ENCODE measurements around the gene CADM1. TPM values are rescaled to one million over a fixed set of nuclear protein-coding genes. Genes with fewer than 3 reads are reported as not detected.

The CADM1 gene
- polyA plus RNA-seq, 1 donor (not counting 4 experiments of a cell fraction or from before 2014, with no cell fraction given): 9.5 TPM

GRCh38 chr11:115498354-115498753 lies 5.9 kb downstream of the CADM1 start:
- dilution Hi-C loops (cut with MboI; ENCODE audit: extremely low pct_ligation_motif_present, low sequenced_read_pairs): no loop called here
- H3K79me2 ChIP-seq (ENCODE audit: control insufficient read depth, insufficient read depth, low read length): no peaks in the 10 kb centered on the region

GRCh38 chr11:115497303-115497702 lies 6.9 kb downstream of the CADM1 start:
- Histone ChIP-seq H3K9ac (ENCODE audit: control insufficient read depth, extremely low read depth, insufficient read depth, low read length) (no peak overlapping the region), H3K79me2 (ENCODE audit: control insufficient read depth, insufficient read depth, low read length) (no peaks in the 10 kb centered on the region), H3K27ac (ENCODE audit: control insufficient read depth, insufficient read depth, low read length) (no peak overlapping the region), H3K4me1 (ENCODE audit: control insufficient read depth, extremely low read depth, insufficient read depth, low read length) (peaks cover 6% of the 10 kb centered on the region), H3K9me1 (ENCODE audit: control insufficient read depth, extremely low read depth, insufficient read depth, low read length) (no peaks in the 10 kb centered on the region), H3K4me2 (ENCODE audit: control insufficient read depth, extremely low read depth, insufficient read depth, low read depth, low read length) (no peak overlapping the region), H3K27me3 (ENCODE audit: control insufficient read depth, extremely low read depth, insufficient read depth, low read length) (peaks cover 9% of the 10 kb centered on the region), H3K36me3 (ENCODE audit: control insufficient read depth in 2 of 2, extremely low read depth in 1 of 2, insufficient read depth in 2 of 2, low read length in 2 of 2) (no peaks in the 10 kb centered on the region), H3K4me3 (ENCODE audit: control insufficient read depth in 2 of 3, extremely low read depth in 1 of 3, insufficient read depth in 2 of 3, low read depth in 1 of 3, low read length in 3 of 3) (no peak overlapping the region), H3K9me3 (ENCODE audit: control insufficient read depth, low read depth, low read length) (no peaks in the 10 kb centered on the region), H4K20me1 (ENCODE audit: control insufficient read depth, extremely low read depth, insufficient read depth, low read length) (no peaks in the 10 kb centered on the region), H2AFZ (ENCODE audit: control insufficient read depth, low read length) (no peak overlapping the region)
- FAIRE-seq (no peak), DNase-seq (ENCODE audit: low read depth, low spot score) (no peak)
- TF ChIP-seq CTCF (optimal IDR thresholded peaks at IDR 0.05 in 1 of 3, IDR thresholded peaks at IDR 0.05 in 1 of 3, conservative IDR thresholded peaks at IDR 0.05 in 1 of 3; ENCODE audit: extremely low read depth in 1 of 3, insufficient read depth in 2 of 3, low read length in 3 of 3): no peak
- no peak for TF ChIP-seq EZH2 (IDR thresholded peaks at IDR 0.05; ENCODE audit: low read length)
- dilution Hi-C loops (cut with MboI; ENCODE audit: extremely low pct_ligation_motif_present, low sequenced_read_pairs): no loop called here

More at GRCh38 chr11:115498354-115498753, 5.9 kb downstream of the CADM1 start:
- TF ChIP-seq EZH2 (IDR thresholded peaks at IDR 0.05; ENCODE audit: low read length): no peak
- TF ChIP-seq CTCF (optimal IDR thresholded peaks at IDR 0.05 in 1 of 3, IDR thresholded peaks at IDR 0.05 in 1 of 3, conservative IDR thresholded peaks at IDR 0.05 in 1 of 3; ENCODE audit: extremely low read depth in 1 of 3, insufficient read depth in 2 of 3, low read length in 3 of 3): no peak
- Histone ChIP-seq H3K9me3 (ENCODE audit: control insufficient read depth, low read depth, low read length) (no peaks in the 10 kb centered on the region), H3K36me3 (ENCODE audit: control insufficient read depth in 2 of 2, extremely low read depth in 1 of 2, insufficient read depth in 2 of 2, low read length in 2 of 2) (no peaks in the 10 kb centered on the region), H3K4me1 (ENCODE audit: control insufficient read depth, extremely low read depth, insufficient read depth, low read length) (peaks cover 11% of the 10 kb centered on the region), H3K4me3 (ENCODE audit: control insufficient read depth in 2 of 3, extremely low read depth in 1 of 3, insufficient read depth in 2 of 3, low read depth in 1 of 3, low read length in 3 of 3) (no peak overlapping the region), H2AFZ (ENCODE audit: control insufficient read depth, low read length) (no peak overlapping the region), H4K20me1 (ENCODE audit: control insufficient read depth, extremely low read depth, insufficient read depth, low read length) (no peaks in the 10 kb centered on the region), H3K9ac (ENCODE audit: control insufficient read depth, extremely low read depth, insufficient read depth, low read length) (no peak overlapping the region), H3K9me1 (ENCODE audit: control insufficient read depth, extremely low read depth, insufficient read depth, low read length) (no peaks in the 10 kb centered on the region), H3K4me2 (ENCODE audit: control insufficient read depth, extremely low read depth, insufficient read depth, low read depth, low read length) (no peak overlapping the region), H3K27ac (ENCODE audit: control insufficient read depth, insufficient read depth, low read length) (no peak overlapping the region), H3K27me3 (ENCODE audit: control insufficient read depth, extremely low read depth, insufficient read depth, low read length) (peaks cover 12% of the 10 kb centered on the region)
- DNase-seq (ENCODE audit: low read depth, low spot score): no peak
- no peak for FAIRE-seq

Data from keratinocyte (primary cell).